Common myeloid progenitor, CD34-positive (primary cell): ENCODE data around the gene MXRA7.

Source experiments
- CTCF ChIA-PET: fragments of 350-600 bp; sonication (Branson Sonifier 250); formaldehyde crosslinking; loops from one replicate; lab custom pipeline; 2021; ENCODE audit warnings: antibody characterized with exemption; lab: Charles Lee
- POLR2A ChIA-PET: fragments of 350-600 bp; sonication (Branson Sonifier 250); formaldehyde crosslinking; loops from one replicate; lab custom pipeline; 2021; ENCODE audit warnings: antibody characterized with exemption; lab: Charles Lee
- DNase-seq, 3 donors: peaks; one replicate each; pipeline versions ENCODE4 v3.0.0 to v3.0.0-alpha.2; 2013
- H3K27ac ChIP-seq, 2 experiments: 1 replicate in 1 of 2; 2 replicates in 1 of 2; pipeline ENCODE4 v1.7.0; 2013; ENCODE audit warnings: inconsistent platforms in 2 of 2, low read length in 2 of 2, mild to moderate bottlenecking in 2 of 2, low read depth in 1 of 2, moderate library complexity in 1 of 2; ENCODE audit not compliant: severe bottlenecking in 2 of 2, insufficient read depth in 1 of 2, poor library complexity in 1 of 2
- H3K27me3 ChIP-seq, 5 experiments: replicated peaks in 2 of 5; 1 replicate in 3 of 5; 2 replicates in 2 of 5; pipeline versions ENCODE4 v1.6.1 to v1.7.0; 2013; ENCODE audit warnings: low read length in 4 of 5, mild to moderate bottlenecking in 2 of 5, moderate library complexity in 2 of 5, inconsistent platforms in 1 of 5; ENCODE audit not compliant: insufficient read depth in 5 of 5, control insufficient read depth in 4 of 5
- H3K36me3 ChIP-seq, 4 experiments: 1 replicate in 2 of 4; 2 replicates in 2 of 4; pipeline versions ENCODE4 v1.6.1 to v1.7.0; 2013; ENCODE audit warnings: low read length in 3 of 4, control low read depth in 1 of 4, mild to moderate bottlenecking in 1 of 4; ENCODE audit not compliant: control insufficient read depth in 4 of 4, insufficient read depth in 4 of 4
- H3K4me1 ChIP-seq, 4 experiments: 1 replicate in 3 of 4; 2 replicates in 1 of 4; pipeline versions ENCODE4 v1.6.1 to v1.7.1; 2013; ENCODE audit warnings: low read length in 3 of 4, mild to moderate bottlenecking in 3 of 4, control low read depth in 1 of 4, inconsistent platforms in 1 of 4, moderate library complexity in 1 of 4; ENCODE audit not compliant: control insufficient read depth in 4 of 4, insufficient read depth in 4 of 4; ENCODE audit errors: control extremely low read depth in 1 of 4
- H3K4me3 ChIP-seq, 7 experiments: 1 replicate in 4 of 7; 2 replicates in 3 of 7; pipeline versions ENCODE4 v1.5.1 to v1.7.0; 2013; ENCODE audit warnings: mild to moderate bottlenecking in 7 of 7, low read length in 6 of 7, moderate library complexity in 6 of 7, inconsistent platforms in 2 of 7, low read depth in 2 of 7, control low read depth in 1 of 7; ENCODE audit not compliant: insufficient read depth in 4 of 7, control insufficient read depth in 1 of 7; ENCODE audit errors: extremely low read depth in 1 of 7
- H3K9me3 ChIP-seq, 5 experiments: 1 replicate in 4 of 5; 2 replicates in 1 of 5; pipeline versions ENCODE4 v1.6.1 to v1.7.1; 2013; ENCODE audit warnings: low read length in 4 of 5, mild to moderate bottlenecking in 2 of 5, inconsistent platforms in 1 of 5, low read depth in 1 of 5, moderate library complexity in 1 of 5; ENCODE audit not compliant: control insufficient read depth in 4 of 5, insufficient read depth in 2 of 5; ENCODE audit errors: control extremely low read depth in 1 of 5
- WGBS: methylation state at CpG from one replicate; pipeline ENCODE4 v1.1.5; 2013; ENCODE audit not compliant: insufficient coverage; 5-methylcytosine and 5-hydroxymethylcytosine counted together

MXRA7 gene

DNA sequence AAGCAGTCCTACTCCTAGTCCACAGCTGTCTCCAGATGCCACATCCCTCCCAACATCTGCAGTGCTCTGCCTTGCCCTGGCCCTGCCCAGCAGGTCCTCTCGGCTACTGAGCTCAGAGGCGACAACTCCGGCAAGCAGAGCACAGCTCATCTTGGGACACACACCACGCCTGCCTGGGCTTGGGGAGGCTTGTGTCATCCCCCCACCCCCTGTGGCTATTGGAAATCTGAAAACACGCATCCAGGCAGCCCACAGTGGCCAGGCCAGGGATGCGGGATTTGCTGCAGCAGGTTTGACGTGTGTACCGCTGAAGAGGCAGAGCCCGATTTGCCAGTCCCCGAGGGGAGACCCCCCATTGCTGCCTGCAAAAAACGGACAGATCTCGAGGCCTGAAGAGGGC is 25.4 kb downstream of the MXRA7 start:
- CTCF ChIA-PET: interaction anchor here (0.9 to 2.8 kb wide), 2 partner anchors 28 to 127 kb away, joined by 3 to 11 read pairs; no protein-coding TSS in a partner anchor
- H3K36me3 ChIP-seq: no peaks in the 10 kb centered on the region
- no peak for DNase-seq
- no peaks in the 10 kb centered on the region for H3K27me3 ChIP-seq
- H3K4me1 ChIP-seq: peaks cover 0 to 5% (median 1%) of the 10 kb centered on the region in 4 experiments
- no peak overlapping the region for H3K4me3 ChIP-seq
- POLR2A ChIA-PET: no interaction called here
- H3K27ac ChIP-seq: no peak overlapping the region
- 96% methylated on average over 9 of the region's 12 CpGs for WGBS
- H3K9me3 ChIP-seq: no peaks in the 10 kb centered on the region

DNA sequence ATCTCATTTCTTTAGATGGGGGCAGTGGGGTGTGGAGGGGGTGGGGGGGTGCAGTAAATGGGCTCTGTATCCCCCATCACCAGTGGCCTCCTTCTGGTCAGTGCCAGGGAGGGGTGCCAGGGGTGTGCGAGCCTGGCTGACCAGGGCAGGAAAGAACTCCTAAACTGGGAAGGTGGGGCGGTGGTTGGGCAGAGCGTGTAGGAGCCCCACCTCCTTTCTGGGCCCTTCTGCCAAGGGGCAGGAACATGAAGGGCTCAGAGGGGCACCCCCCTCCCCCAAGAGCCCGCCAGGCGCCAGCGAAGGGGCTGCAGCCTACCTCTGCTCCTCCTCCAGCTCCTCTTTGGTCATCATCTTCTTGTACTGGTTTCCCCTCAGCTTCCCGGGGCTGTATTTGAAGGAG is 26.0 kb downstream of the MXRA7 start:
- Histone ChIP-seq H3K36me3 (no peaks in the 10 kb centered on the region), H3K4me3 (no peak overlapping the region), H3K27ac (no peak overlapping the region), H3K9me3 (no peaks in the 10 kb centered on the region), H3K4me1 (peaks cover 0 to 5% (median 1%) of the 10 kb centered on the region in 4 experiments), H3K27me3 (no peaks in the 10 kb centered on the region)
- ChIA-PET CTCF (interaction anchor here (0.9 to 2.8 kb wide), 2 partner anchors 29 to 127 kb away, joined by 3 to 11 read pairs; no protein-coding TSS in a partner anchor), POLR2A (interaction anchor here (1.2 kb wide), 1 partner anchor 25 kb away, joined by 3 read pairs; no protein-coding TSS in a partner anchor)
- WGBS: 80% methylated on average over 3 of the region's 7 CpGs
- DNase-seq: no peak

DNA sequence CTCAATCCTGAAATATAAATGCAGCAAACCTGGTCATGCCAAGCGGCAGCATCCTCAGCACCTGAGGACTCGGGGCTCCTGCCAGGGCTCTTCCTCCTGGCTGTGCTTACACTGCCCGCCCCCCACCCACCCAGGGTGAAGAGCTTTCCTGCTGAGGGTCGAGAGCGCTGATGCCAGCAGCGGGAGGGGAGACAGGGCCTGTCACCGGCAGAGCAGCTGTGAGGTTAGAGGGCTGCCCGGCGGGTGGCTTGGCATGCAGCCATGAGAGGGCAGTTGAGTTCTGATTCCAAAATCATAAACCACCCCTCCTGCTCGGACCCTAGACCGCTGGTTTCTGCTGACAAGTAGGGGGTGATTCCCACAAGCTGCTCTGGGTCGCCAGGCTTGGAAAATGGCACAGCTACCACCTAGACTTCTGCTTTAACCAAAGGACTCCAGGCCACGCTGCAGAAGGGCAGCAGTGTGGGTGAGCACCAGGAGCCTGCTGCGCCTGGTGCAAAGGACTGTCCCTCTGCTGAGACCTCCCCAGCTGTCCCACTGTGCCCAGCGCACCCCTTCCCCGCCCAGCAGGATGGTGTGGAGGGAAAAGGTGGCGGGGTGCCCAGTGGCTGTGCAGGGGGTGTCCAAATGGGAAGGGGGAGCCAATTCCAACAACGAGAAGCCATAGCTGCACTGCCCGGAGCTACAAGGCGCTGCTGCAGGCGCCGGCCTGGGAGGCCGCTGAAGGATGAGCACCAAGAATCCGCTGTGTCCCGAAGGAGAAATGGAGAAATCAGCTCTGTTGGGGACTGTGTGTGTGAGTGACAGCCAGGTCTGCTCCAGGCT is 26.6 kb downstream of the MXRA7 start:
- H3K27ac ChIP-seq: no peak overlapping the region
- no peaks in the 10 kb centered on the region for H3K27me3 ChIP-seq
- 95% methylated on average over 18 of the region's 25 CpGs for WGBS
- no peaks in the 10 kb centered on the region for H3K36me3 ChIP-seq
- peaks cover 0 to 5% (median 1%) of the 10 kb centered on the region in 4 experiments for H3K4me1 ChIP-seq
- no peaks in the 10 kb centered on the region for H3K9me3 ChIP-seq
- ChIA-PET POLR2A (interaction anchor here (1.2 kb wide), 1 partner anchor 26 kb away, joined by 3 read pairs; no protein-coding TSS in a partner anchor), CTCF (interaction anchor here (1.0 to 2.8 kb wide), 3 partner anchors 13 to 30 kb away, joined by 3 to 11 read pairs (median 8); no protein-coding TSS in a partner anchor)
- H3K4me3 ChIP-seq: no peak overlapping the region
- no peak for DNase-seq

DNA sequence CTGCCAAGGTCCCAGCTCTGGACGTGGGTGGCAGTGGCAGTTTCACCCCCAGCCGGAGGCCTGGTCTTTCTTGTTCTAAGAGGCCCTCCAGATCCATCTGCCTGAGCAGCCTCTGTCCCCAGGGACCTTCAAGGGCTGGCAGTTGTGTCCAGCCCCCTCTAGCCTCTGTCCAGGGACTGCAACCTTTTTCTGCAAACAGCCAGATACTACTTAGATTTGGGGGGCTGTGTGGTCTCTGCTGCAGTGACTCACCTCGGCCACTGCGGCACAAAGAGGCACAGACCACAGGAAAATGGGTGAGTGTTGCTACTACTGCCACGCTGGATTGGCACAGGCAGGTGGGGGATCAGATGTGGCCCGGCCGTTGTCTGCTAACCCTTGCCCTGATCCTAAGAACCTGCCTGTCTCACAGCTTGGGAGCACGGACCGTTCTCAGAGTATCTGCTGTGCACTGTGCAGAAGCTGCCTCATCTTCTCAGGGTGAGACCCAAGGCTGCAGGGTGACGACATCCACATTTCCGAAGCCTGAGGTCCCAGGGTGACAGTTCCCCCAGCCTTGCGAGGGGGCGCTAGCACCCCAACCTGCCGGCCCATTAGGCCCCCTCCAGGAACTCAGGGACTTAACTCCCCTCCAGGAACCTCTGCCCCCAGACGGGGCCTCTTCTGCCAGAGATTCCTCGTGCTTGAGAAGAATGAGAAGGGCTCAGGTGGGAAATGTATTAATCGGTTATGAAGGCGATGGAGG is 27.6 kb downstream of the MXRA7 start:
- Histone ChIP-seq H3K9me3 (no peaks in the 10 kb centered on the region), H3K4me3 (no peak overlapping the region), H3K27me3 (no peaks in the 10 kb centered on the region), H3K27ac (no peak overlapping the region), H3K36me3 (no peaks in the 10 kb centered on the region), H3K4me1 (peaks cover 0 to 5% (median 1%) of the 10 kb centered on the region in 4 experiments)
- POLR2A ChIA-PET: interaction anchor here (1.2 kb wide), 1 partner anchor 27 kb away, joined by 3 read pairs; no protein-coding TSS in a partner anchor
- CTCF ChIA-PET: interaction anchor here (0.6 to 2.8 kb wide), 4 partner anchors 12 to 31 kb away, joined by 3 to 11 read pairs (median 6); no protein-coding TSS in a partner anchor
- 88% methylated on average over 15 of the region's 18 CpGs for WGBS
- DNase-seq: no peak

DNA sequence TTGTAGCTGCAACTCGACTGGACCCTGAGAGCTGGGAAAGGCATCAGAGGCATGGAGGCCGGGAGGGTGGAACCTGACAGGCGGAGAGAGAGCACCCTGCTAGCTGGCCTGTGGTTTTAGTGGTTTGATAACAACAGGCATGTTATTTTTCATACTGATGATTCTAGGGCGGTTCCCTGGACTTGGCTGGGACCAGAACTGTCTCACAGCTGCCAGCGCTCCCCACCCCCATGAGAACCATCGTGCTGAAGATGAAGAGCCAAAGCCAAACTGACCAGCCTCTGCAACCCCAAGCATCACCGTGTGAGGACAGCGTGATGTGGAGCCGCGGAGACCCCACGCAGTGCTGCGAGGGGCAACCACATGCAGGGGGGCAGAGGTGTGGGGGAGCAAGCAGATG is 28.5 kb downstream of the MXRA7 start:
- CTCF ChIA-PET: interaction anchor here (0.9 to 2.6 kb wide), 18 partner anchors 9 to 157 kb away, joined by 3 to 14 read pairs (median 5); no protein-coding TSS in a partner anchor
- POLR2A ChIA-PET: no interaction called here
- Histone ChIP-seq H3K27ac (no peak overlapping the region), H3K4me1 (peaks cover 0 to 5% (median 1%) of the 10 kb centered on the region in 4 experiments), H3K27me3 (no peaks in the 10 kb centered on the region), H3K4me3 (no peak overlapping the region), H3K36me3 (no peaks in the 10 kb centered on the region), H3K9me3 (no peaks in the 10 kb centered on the region)
- 80% methylated on average over 5 of the region's 12 CpGs for WGBS
- DNase-seq: peak in 1 of 3 donors; percentile 24

DNA sequence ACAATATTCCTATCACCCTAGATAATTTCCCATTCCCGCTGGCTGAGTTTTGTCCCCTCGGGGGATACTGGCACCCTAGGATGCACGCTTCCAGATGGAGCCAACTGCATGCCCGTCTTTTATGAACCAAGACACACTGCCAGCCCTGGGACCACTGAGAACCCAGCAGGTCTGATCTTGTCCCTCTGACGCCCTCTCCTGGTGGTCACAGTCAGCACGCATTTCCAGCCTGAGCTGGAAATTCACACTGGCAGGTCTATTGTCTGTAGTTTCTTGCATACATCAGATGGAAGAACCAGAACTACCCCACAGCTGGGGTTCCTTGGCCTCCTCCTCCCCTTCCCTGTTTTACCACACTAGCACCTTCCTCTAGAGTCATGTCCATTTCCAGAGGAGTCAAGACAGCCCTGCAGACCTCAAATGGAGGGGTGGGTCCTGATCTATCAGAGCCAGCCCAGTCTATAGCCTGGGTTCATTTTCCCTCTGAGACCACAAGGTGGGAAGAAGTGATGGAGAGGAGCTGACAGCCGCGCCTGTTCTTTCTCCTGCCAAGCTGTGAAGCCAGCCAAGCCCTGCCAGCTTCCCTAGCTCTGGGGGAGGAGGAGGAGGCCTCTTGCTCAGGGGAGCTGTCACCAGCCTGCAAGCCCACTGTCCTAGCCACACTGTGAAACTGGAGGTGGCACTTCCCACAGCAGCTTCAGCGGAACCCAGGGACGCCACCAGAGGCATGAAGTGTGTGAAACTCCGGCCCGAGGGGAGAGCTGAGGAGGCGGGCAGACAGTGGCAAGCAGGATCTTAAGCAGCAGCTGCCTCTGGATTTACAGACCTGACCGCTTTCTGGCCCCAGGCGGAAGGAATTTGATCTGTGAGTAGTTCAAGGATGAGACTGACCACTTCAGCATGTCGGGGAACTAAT is 29.3 kb downstream of the MXRA7 start:
- Histone ChIP-seq H3K27ac (no peak overlapping the region), H3K4me1 (peaks cover 0 to 5% (median 1%) of the 10 kb centered on the region in 4 experiments), H3K36me3 (no peaks in the 10 kb centered on the region), H3K4me3 (no peak overlapping the region), H3K27me3 (no peaks in the 10 kb centered on the region), H3K9me3 (no peaks in the 10 kb centered on the region)
- ChIA-PET POLR2A (no interaction called here), CTCF (interaction anchor here (0.7 to 2.6 kb wide), 28 partner anchors 9 to 159 kb away, joined by 3 to 14 read pairs (median 5); partner anchors contain the start of gene MXRA7)
- WGBS: 71% methylated on average over 14 of the region's 16 CpGs
- DNase-seq: peak; percentile 70 to 86 (median 78)
